Measurements from ENCODE around the gene AHCY. TPM values are rescaled to one million over a fixed set of nuclear protein-coding genes. Genes with fewer than 3 reads are reported as not detected.
"Not testable (repeated sequence)": the region's sequence is repeated elsewhere in the genome, so short reads cannot be mapped to it uniquely, and the experiment has no call there.

The AHCY gene
- polyA plus RNA-seq, 1 donor, result 161 TPM

GRCh38 chr20:34242879-34243278 lies 60.3 kb downstream of the AHCY start:
- no CpG with 5 or more reads among the region's 1 CpG for WGBS (ENCODE audit: insufficient coverage, low lambda C conversion rate)
- Histone ChIP-seq H3K27me3 (ENCODE audit: control insufficient read depth, insufficient read depth, low read length) (no peaks in the 10 kb centered on the region), H3K9me3 (ENCODE audit: control insufficient read depth, low read depth, low read length) (peaks cover 6% of the 10 kb centered on the region), H3K4me3 (ENCODE audit: low read length) (no peak overlapping the region), H3K4me1 (ENCODE audit: control insufficient read depth, insufficient read depth, low read length) (no peaks in the 10 kb centered on the region), H3K27ac (ENCODE audit: low read length) (no peak overlapping the region), H3K36me3 (ENCODE audit: control insufficient read depth, insufficient read depth, low read length) (no peaks in the 10 kb centered on the region)
- DNase-seq, result no peak

- H3K27me3 ChIP-seq (ENCODE audit: control insufficient read depth, insufficient read depth, low read length); DNase-seq; H3K4me1 ChIP-seq (ENCODE audit: control insufficient read depth, insufficient read depth, low read length); H3K4me3 ChIP-seq (ENCODE audit: low read length); H3K9me3 ChIP-seq (ENCODE audit: control insufficient read depth, low read depth, low read length); H3K36me3 ChIP-seq (ENCODE audit: control insufficient read depth, insufficient read depth, low read length); H3K27ac ChIP-seq (ENCODE audit: low read length): not testable (repeated sequence)
- WGBS (ENCODE audit: insufficient coverage, low lambda C conversion rate), result 100% methylated on average over 1 of the region's 4 CpGs
These were observed 61.1 kb downstream of the AHCY start for GRCh38 chr20:34242015-34242414.

GRCh38 chr20:34240693-34241615 lies 62.2 kb downstream of the AHCY start, which contains the start of gene ASIP:
Gene ASIP, plus strand, starts transcription at chr20:34241423. Its CDS starts 18,952 bp downstream, at chr20:34260375.
- Histone ChIP-seq H3K4me3 (ENCODE audit: low read length) (no peak within 1 kb of the TSS), H3K36me3 (ENCODE audit: control insufficient read depth, insufficient read depth, low read length) (no peaks in the 10 kb centered on the region), H3K4me1 (ENCODE audit: control insufficient read depth, insufficient read depth, low read length) (no peaks in the 10 kb centered on the region), H3K27ac (ENCODE audit: low read length) (no peak within 1 kb of the TSS), H3K9me3 (ENCODE audit: control insufficient read depth, low read depth, low read length) (peaks cover 7% of the 10 kb centered on the region), H3K27me3 (ENCODE audit: control insufficient read depth, insufficient read depth, low read length) (no peaks in the 10 kb centered on the region)
- WGBS (ENCODE audit: insufficient coverage, low lambda C conversion rate), result 83% methylated on average over 1 of the region's 9 CpGs
- no peak for DNase-seq

- H3K4me1 ChIP-seq (ENCODE audit: control insufficient read depth, insufficient read depth, low read length), result no peaks in the 10 kb centered on the region
- peaks cover 7% of the 10 kb centered on the region for H3K9me3 ChIP-seq (ENCODE audit: control insufficient read depth, low read depth, low read length)
- no peak overlapping the region for H3K4me3 ChIP-seq (ENCODE audit: low read length)
- WGBS (ENCODE audit: insufficient coverage, low lambda C conversion rate), result 100% methylated on average over 1 of the region's 1 CpG
- H3K27ac ChIP-seq (ENCODE audit: low read length), result no peak overlapping the region
- no peak for DNase-seq
- H3K36me3 ChIP-seq (ENCODE audit: control insufficient read depth, insufficient read depth, low read length), result no peaks in the 10 kb centered on the region
- no peaks in the 10 kb centered on the region for H3K27me3 ChIP-seq (ENCODE audit: control insufficient read depth, insufficient read depth, low read length)
These were observed 63.0 kb downstream of the AHCY start for GRCh38 chr20:34240121-34240520.

GRCh38 chr20:34237942-34238341 lies 65.2 kb downstream of the AHCY start:
- Histone ChIP-seq H3K9me3 (ENCODE audit: control insufficient read depth, low read depth, low read length) (peaks cover 7% of the 10 kb centered on the region), H3K4me3 (ENCODE audit: low read length) (no peak overlapping the region), H3K27ac (ENCODE audit: low read length) (no peak overlapping the region), H3K27me3 (ENCODE audit: control insufficient read depth, insufficient read depth, low read length) (no peaks in the 10 kb centered on the region), H3K4me1 (ENCODE audit: control insufficient read depth, insufficient read depth, low read length) (no peaks in the 10 kb centered on the region), H3K36me3 (ENCODE audit: control insufficient read depth, insufficient read depth, low read length) (no peaks in the 10 kb centered on the region)
- DNase-seq, result no peak
- 83% methylated on average over 2 of the region's 2 CpGs for WGBS (ENCODE audit: insufficient coverage, low lambda C conversion rate)

GRCh38 chr20:34235875-34236274 lies 67.3 kb downstream of the AHCY start:
- H3K9me3 ChIP-seq (ENCODE audit: control insufficient read depth, low read depth, low read length), result peaks cover 7% of the 10 kb centered on the region
- H3K4me1 ChIP-seq (ENCODE audit: control insufficient read depth, insufficient read depth, low read length), result no peaks in the 10 kb centered on the region
- 100% methylated on average over 1 of the region's 2 CpGs for WGBS (ENCODE audit: insufficient coverage, low lambda C conversion rate)
- no peak overlapping the region for H3K27ac ChIP-seq (ENCODE audit: low read length)
- no peak overlapping the region for H3K4me3 ChIP-seq (ENCODE audit: low read length)
- no peak for DNase-seq
- no peaks in the 10 kb centered on the region for H3K27me3 ChIP-seq (ENCODE audit: control insufficient read depth, insufficient read depth, low read length)
- H3K36me3 ChIP-seq (ENCODE audit: control insufficient read depth, insufficient read depth, low read length), result no peaks in the 10 kb centered on the region

GRCh38 chr20:34233687-34234086 lies 69.5 kb downstream of the AHCY start:
- H3K27ac ChIP-seq (ENCODE audit: low read length), result no peak overlapping the region
- DNase-seq, result no peak
- H3K36me3 ChIP-seq (ENCODE audit: control insufficient read depth, insufficient read depth, low read length), result no peaks in the 10 kb centered on the region
- H3K4me3 ChIP-seq (ENCODE audit: low read length), result no peak overlapping the region
- H3K27me3 ChIP-seq (ENCODE audit: control insufficient read depth, insufficient read depth, low read length), result no peaks in the 10 kb centered on the region
- peaks cover 7% of the 10 kb centered on the region for H3K9me3 ChIP-seq (ENCODE audit: control insufficient read depth, low read depth, low read length)
- H3K4me1 ChIP-seq (ENCODE audit: control insufficient read depth, insufficient read depth, low read length), result no peaks in the 10 kb centered on the region

- no peak overlapping the region for H3K4me3 ChIP-seq (ENCODE audit: low read length)
- WGBS (ENCODE audit: insufficient coverage, low lambda C conversion rate), result no CpG with 5 or more reads among the region's 3 CpGs
- no peaks in the 10 kb centered on the region for H3K36me3 ChIP-seq (ENCODE audit: control insufficient read depth, insufficient read depth, low read length)
- no peaks in the 10 kb centered on the region for H3K27me3 ChIP-seq (ENCODE audit: control insufficient read depth, insufficient read depth, low read length)
- no peak overlapping the region for H3K27ac ChIP-seq (ENCODE audit: low read length)
- H3K4me1 ChIP-seq (ENCODE audit: control insufficient read depth, insufficient read depth, low read length), result no peaks in the 10 kb centered on the region
- H3K9me3 ChIP-seq (ENCODE audit: control insufficient read depth, low read depth, low read length), result no peaks in the 10 kb centered on the region
- DNase-seq, result no peak
These were observed 70.6 kb downstream of the AHCY start for GRCh38 chr20:34232494-34233087.

- no peak for DNase-seq
- no peaks in the 10 kb centered on the region for H3K4me1 ChIP-seq (ENCODE audit: control insufficient read depth, insufficient read depth, low read length)
- H3K9me3 ChIP-seq (ENCODE audit: control insufficient read depth, low read depth, low read length), result no peaks in the 10 kb centered on the region
- H3K4me3 ChIP-seq (ENCODE audit: low read length), result no peak overlapping the region
- no peaks in the 10 kb centered on the region for H3K27me3 ChIP-seq (ENCODE audit: control insufficient read depth, insufficient read depth, low read length)
- no peak overlapping the region for H3K27ac ChIP-seq (ENCODE audit: low read length)
- no peaks in the 10 kb centered on the region for H3K36me3 ChIP-seq (ENCODE audit: control insufficient read depth, insufficient read depth, low read length)
These were observed 71.5 kb downstream of the AHCY start for GRCh38 chr20:34231634-34232033.

Measured in large intestine (tissue), 3 donors.